H1 (cell line): ENCODE measurements around the gene ENDOU. TPM values are rescaled to one million over a fixed set of nuclear protein-coding genes. Genes with fewer than 3 reads are reported as not detected.

Source experiments
- CHD7 ChIP-seq: fragments of 300-600 bp; sonication (generic); IDR thresholded peaks from 2 replicates; pipeline ENCODE4 v1.7.1; 2012; ENCODE audit warnings: low read length, moderate library complexity, mild to moderate bottlenecking, inconsistent platforms; ENCODE audit not compliant: insufficient replicate concordance
- polyA plus RNA-seq, 7 experiments: library from polyadenylated mRNA; depleted of rRNA in 3 of 7; stranded (reverse) in 5 of 7; unstranded in 2 of 7; fragments of >200 nt in 5 of 7; fragments of 200-250 nt in 2 of 7; gene quantifications; 1 replicate in 5 of 7; 2 replicates in 1 of 7; 4 replicates in 1 of 7; pipeline versions ENCODE4 v1.2.1 to v1.2.3, GENCODE V29; 2011 to 2013; ENCODE audit warnings: missing spikeins in 2 of 7, mixed read lengths in 2 of 7
- total RNA-seq: library from RNA; stranded (reverse); fragmentation: NEBNext Ultra II Directional; extraction: Animal tissue kit (Norgen Biotek cat#: 25700); gene quantifications from 2 replicates; pipeline ENCODE4 v1.2.1, GENCODE V29; 2021

Gene ENDOU
- total and polyA plus RNA-seq, 2 of the 8 experiments (the other 6 are each of a cell fraction or from before 2014, with no cell fraction given), result not detected

DNA sequence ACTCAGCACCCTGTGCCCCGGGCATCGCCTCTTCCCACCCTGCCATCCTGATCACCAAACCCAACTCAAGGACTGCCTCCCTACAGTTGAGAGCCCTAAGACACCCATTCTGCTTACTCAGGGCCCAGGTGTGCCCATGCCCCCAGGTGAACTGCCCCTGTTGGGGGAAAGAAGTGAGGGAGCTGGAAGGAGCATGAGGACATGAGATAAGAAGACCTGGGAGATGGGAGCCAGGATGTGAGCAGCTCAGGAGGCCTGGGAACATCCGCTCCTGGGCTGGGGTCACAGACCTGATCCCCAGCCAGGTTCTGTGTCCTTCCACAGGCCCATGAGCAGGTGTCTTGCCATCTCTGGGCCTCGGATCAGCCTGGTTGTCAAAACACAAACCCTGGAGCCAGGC lies 26.8 kb upstream of the ENDOU start (continued):
- no peak for TF ChIP-seq CHD7
